Transverse colon (tissue), 4 donors: ENCODE measurements around the gene FN3K. TPM values are rescaled to one million over a fixed set of nuclear protein-coding genes. Genes with fewer than 3 reads are reported as not detected.

Experiments
- DNase-seq: peaks from one replicate; pipeline ENCODE4 v3.0.0-alpha.2; 2019
- H3K27ac ChIP-seq, 4 donors: fragments of 200-600 bp; sonication (generic); 2 replicates each; pipeline ENCODE4 v1.5.1; 2016 to 2018; ENCODE audit warnings: inconsistent platforms in 4 of 4
- H3K27me3 ChIP-seq: fragments of 200-600 bp; sonication (generic); 2 replicates; pipeline ENCODE4 v1.5.1; 2017; ENCODE audit warnings: inconsistent platforms
- H3K36me3 ChIP-seq, 4 donors: fragments of 200-600 bp; sonication (generic); 2 replicates each; pipeline ENCODE4 v1.5.1; 2017 to 2019; ENCODE audit warnings: inconsistent platforms in 4 of 4
- H3K4me1 ChIP-seq, 4 donors: fragments of 200-600 bp; sonication (generic); 2 replicates each; pipeline ENCODE4 v1.5.1; 2017 to 2020; ENCODE audit warnings: inconsistent platforms in 4 of 4
- H3K4me3 ChIP-seq, 4 donors: fragments of 200-600 bp; sonication (generic); 1 replicate in 1 of 4; 2 replicates in 3 of 4; pipeline versions ENCODE4 v1.5.1 to v1.6.1; 2017 to 2019; ENCODE audit warnings: inconsistent platforms in 4 of 4
- H3K9me3 ChIP-seq, 2 donors: fragments of 200-600 bp; sonication (generic); 2 replicates each; pipeline ENCODE4 v1.5.1; 2017 to 2019; ENCODE audit warnings: inconsistent platforms in 2 of 2
- EP300 ChIP-seq: sonication (generic); formaldehyde crosslinking; IDR thresholded peaks from one replicate; pipeline ENCODE4 v1.6.1; 2017; ENCODE audit warnings: antibody characterized with exemption, low read depth
- POLR2A ChIP-seq: fragments of 450-650 bp; IDR thresholded peaks from one replicate; pipeline ENCODE4 v1.6.1; 2016; ENCODE audit warnings: antibody characterized with exemption, mild to moderate bottlenecking, moderate library complexity
- POLR2AphosphoS5 ChIP-seq, 3 donors: sonication (generic); formaldehyde crosslinking; IDR thresholded peaks; one replicate each; pipeline ENCODE4 v1.6.1; 2016; ENCODE audit warnings: antibody characterized with exemption in 3 of 3
- WGBS, 2 donors: methylation state at CpG; one replicate each; pipeline ENCODE4 v1.1.5; 2018; ENCODE audit warnings: low coverage in 1 of 2; 5-methylcytosine and 5-hydroxymethylcytosine counted together
- in situ Hi-C, 4 donors: fragments of 200-750 bp; cut with MboI; loops; one replicate each; pipeline versions ENCODE4 v1.15.0 to v1.15.1; 2017; ENCODE audit warnings: low sequenced_read_pairs in 3 of 4, low pct_ligation_motif_present in 1 of 4, low pct_unique_long_range_greater_than_20kb in 1 of 4
- intact Hi-C: fragments of 100-400 bp; cut with DNase I; formaldehyde crosslinking; loops from one replicate; pipeline ENCODE4 v1.15.1; 2023; ENCODE audit warnings: low total_unique reads
- total RNA-seq, 4 donors: library from RNA; depleted of rRNA; stranded (reverse); fragments of >200 nt; gene quantifications; one replicate each; pipeline ENCODE4 v1.1.0, GENCODE V29; 2016
- TF ChIP-seq, protein P1 (sequence below), 5 experiments: fragments of 200-600 bp in 3 of 5; fragments of 450-650 bp in 2 of 5; sonication (generic) in 3 of 5; IDR thresholded peaks; 1 replicate in 2 of 5; 2 replicates in 3 of 5; pipeline ENCODE4 v1.5.1; 2016 to 2017; ENCODE audit warnings: antibody characterized with exemption in 5 of 5, inconsistent platforms in 3 of 5, mild to moderate bottlenecking in 2 of 5, moderate library complexity in 1 of 5

FN3K gene
- total RNA-seq, 4 donors from 2014 or later = 11.2 to 33.0 (median 26.2) TPM

DNA sequence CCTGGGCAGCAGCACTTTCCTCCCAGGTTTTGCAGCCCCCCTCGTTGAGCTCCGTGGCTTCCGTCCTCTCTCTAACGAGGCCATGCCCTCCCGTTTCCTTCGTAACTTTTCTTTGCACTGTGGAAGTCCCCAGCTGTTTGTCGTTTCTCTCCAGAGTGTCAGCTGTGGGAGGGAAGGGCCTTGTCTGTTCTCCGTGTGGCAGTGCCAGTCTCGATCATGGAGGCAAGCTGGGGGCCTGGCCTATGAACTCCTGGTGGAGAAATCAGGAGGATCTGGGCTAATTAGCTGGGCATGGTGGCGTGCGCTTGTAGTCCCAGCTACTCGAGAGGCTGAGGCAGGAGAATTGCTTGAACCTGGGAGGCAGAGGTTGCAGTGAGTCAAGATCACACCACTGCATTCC, 44.8 kb downstream of the FN3K start:
- no peak for DNase-seq
- Histone ChIP-seq H3K9me3 (no peaks in the 10 kb centered on the region), H3K27me3 (no peaks in the 10 kb centered on the region), H3K4me1 (peaks cover 0 to 11% (median 2%) of the 10 kb centered on the region in 4 donors), H3K36me3 (no peaks in the 10 kb centered on the region), H3K4me3 (no peak overlapping the region), H3K27ac (no peak overlapping the region)
- intact Hi-C loops (no loop called here), in situ Hi-C loops (no loop called here)
- 82 to 89% methylated on average over 3 to 12 of the region's 12 CpGs for WGBS, 2 donors
- TF ChIP-seq, protein P1, sequence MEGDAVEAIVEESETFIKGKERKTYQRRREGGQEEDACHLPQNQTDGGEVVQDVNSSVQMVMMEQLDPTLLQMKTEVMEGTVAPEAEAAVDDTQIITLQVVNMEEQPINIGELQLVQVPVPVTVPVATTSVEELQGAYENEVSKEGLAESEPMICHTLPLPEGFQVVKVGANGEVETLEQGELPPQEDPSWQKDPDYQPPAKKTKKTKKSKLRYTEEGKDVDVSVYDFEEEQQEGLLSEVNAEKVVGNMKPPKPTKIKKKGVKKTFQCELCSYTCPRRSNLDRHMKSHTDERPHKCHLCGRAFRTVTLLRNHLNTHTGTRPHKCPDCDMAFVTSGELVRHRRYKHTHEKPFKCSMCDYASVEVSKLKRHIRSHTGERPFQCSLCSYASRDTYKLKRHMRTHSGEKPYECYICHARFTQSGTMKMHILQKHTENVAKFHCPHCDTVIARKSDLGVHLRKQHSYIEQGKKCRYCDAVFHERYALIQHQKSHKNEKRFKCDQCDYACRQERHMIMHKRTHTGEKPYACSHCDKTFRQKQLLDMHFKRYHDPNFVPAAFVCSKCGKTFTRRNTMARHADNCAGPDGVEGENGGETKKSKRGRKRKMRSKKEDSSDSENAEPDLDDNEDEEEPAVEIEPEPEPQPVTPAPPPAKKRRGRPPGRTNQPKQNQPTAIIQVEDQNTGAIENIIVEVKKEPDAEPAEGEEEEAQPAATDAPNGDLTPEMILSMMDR (IDR thresholded peaks at IDR 0.05) = no peak
- no peak for TF ChIP-seq POLR2A
- TF ChIP-seq EP300 = no peak
- TF ChIP-seq POLR2AphosphoS5 (IDR thresholded peaks at IDR 0.05) = no peak

DNA sequence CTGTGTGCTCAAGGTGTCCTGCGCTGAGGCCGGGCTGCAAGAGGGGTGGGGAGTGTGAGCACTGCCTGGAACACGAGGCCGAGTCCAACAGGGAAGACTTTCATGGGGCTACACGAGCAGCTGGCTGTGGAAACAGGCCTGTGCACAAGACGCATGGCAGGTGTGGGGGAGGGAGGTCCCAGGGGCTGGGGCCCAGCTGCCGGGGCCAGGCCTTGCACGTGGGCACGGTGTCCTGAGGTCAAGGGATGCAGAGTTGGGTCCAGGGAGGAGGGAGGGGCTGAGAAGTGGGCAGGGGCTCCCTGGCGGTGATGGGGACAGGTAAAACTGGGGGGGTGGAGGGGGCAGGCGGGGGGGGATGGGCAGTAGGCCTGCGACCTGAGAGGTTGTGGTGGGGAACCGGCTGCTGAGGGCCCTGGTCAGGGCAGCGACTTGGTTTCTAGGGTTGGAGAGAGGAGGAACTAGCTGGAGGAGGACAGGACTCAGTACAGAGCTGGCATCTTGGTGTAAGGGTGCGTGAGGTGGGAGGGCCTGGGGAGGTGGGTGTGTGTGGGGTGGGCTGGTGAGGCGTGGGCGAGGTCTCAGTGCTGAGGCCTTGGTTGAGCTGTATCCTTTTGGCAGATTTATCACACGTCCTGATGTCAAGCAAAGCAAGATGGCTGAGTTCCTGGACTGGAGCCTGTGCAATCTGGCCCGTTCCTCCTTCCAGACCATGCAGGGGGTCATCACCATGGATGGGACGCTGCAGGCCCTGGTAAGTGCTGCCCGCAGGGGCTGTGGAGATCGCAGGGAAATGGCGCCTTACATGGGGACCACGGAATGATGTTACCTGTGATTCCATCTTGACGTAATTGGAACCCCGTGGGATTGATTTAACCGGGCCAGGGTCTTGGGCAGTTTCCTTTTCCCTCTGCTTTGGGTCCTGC, 45.8 kb downstream of the FN3K start:
- WGBS, 2 donors = 60 to 78% methylated on average over 1 to 27 of the region's 27 CpGs
- intact Hi-C loops = no loop called here
- in situ Hi-C loops = no loop called here
- Histone ChIP-seq H3K27ac (no peak overlapping the region), H3K27me3 (no peaks in the 10 kb centered on the region), H3K4me3 (no peak overlapping the region), H3K4me1 (peaks cover 0 to 7% (median 2%) of the 10 kb centered on the region in 4 donors), H3K36me3 (no peaks in the 10 kb centered on the region), H3K9me3 (no peaks in the 10 kb centered on the region)
- DNase-seq = no peak
- TF ChIP-seq EP300 (no peak), POLR2A (no peak), POLR2AphosphoS5 (IDR thresholded peaks at IDR 0.05) (no peak)
- TF ChIP-seq, protein P1 (IDR thresholded peaks at IDR 0.05) = no peak

DNA sequence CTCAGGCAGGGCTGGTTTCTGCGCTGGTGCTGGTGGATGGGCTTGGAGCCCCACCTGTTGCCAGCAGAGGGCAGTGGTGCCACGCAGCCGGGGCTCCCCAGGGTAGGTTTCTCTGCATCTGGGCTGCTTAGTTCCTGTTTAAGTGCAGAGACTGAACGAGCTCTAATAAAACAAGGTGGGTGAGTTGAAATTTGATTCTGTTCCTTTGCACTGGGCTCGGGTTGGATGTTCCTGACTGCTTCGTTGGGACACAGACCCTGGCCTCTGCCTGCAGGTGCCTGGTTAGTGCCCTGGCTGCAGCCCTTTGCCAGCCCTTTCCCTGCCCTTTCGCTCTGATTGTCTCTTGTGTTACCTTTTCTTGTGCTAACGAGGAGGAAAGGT, 46.5 kb downstream of the FN3K start:
- Histone ChIP-seq H3K36me3 (no peaks in the 10 kb centered on the region), H3K27me3 (no peaks in the 10 kb centered on the region), H3K27ac (peak overlapping the region in 2 of 4 donors; percentile 43 to 45), H3K9me3 (no peaks in the 10 kb centered on the region), H3K4me3 (no peak overlapping the region), H3K4me1 (peaks cover 0 to 7% (median 2%) of the 10 kb centered on the region in 4 donors)
- DNase-seq = peak; percentile 88
- in situ Hi-C loops = no loop called here
- TF ChIP-seq, protein P1 (IDR thresholded peaks at IDR 0.05) = peak; percentile 95 to 97 (median 96)
- no peak for TF ChIP-seq POLR2A
- intact Hi-C loops = no loop called here
- 20 to 24% methylated on average over 1 to 7 of the region's 8 CpGs for WGBS, 2 donors

DNA sequence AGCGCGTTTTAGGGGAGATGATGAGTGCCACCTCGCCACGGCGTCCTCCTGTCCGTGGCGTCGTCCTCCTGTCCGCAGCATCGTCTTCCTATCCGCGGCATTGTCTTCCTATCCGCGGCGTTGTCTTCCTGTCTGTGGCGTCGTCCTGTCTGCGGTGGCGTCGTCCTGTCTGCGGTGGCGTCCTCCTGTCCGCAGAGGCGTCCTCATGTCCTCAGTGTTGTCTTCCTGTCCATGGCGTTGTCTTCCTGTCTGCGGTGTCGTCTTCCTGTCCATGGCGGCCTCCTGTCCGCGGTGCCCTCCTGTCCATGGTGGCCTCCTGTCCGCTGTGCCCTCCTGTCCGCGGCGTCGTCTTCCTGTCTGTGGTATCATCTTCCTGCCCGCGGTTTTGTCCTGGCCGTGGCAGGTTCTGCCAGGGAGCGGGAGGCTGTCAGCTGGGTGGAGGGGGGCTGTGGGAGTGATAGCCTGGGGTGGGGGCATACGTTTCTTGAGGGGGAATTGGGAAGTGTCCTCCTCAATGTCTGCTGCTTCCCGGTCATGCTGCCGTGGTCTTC, 47.3 kb downstream of the FN3K start:
- Histone ChIP-seq H3K4me1 (peaks cover 0 to 7% (median 2%) of the 10 kb centered on the region in 4 donors), H3K9me3 (no peaks in the 10 kb centered on the region), H3K4me3 (no peak overlapping the region), H3K27me3 (no peaks in the 10 kb centered on the region), H3K36me3 (no peaks in the 10 kb centered on the region), H3K27ac (no peak overlapping the region)
- intact Hi-C loops = no loop called here
- in situ Hi-C loops = no loop called here
- 64 to 88% methylated on average over 6 to 42 of the region's 42 CpGs for WGBS, 2 donors
- no peak for DNase-seq
- TF ChIP-seq POLR2AphosphoS5 (IDR thresholded peaks at IDR 0.05) (no peak), POLR2A (no peak), EP300 (no peak)
- TF ChIP-seq, protein P1 (IDR thresholded peaks at IDR 0.05) = no peak
